ENCODE data around the gene VSNL1. TPM values are rescaled to one million over a fixed set of nuclear protein-coding genes. Genes with fewer than 3 reads are reported as not detected.

The VSNL1 gene
- total and polyA plus RNA-seq, 2 experiments from 2014 or later: 0.70 to 1.8 TPM

- Histone ChIP-seq H3K9ac (no peak overlapping the region), H3F3A (ENCODE audit: insufficient read depth) (peaks cover 8% of the 10 kb centered on the region; the same call in 1 of the 2 replicates), H3K4me1 (ENCODE audit: insufficient read depth) (peaks cover 11% of the 10 kb centered on the region), H4K20me1 (ENCODE audit: insufficient read depth) (no peaks in the 10 kb centered on the region), H2AFZ (no peak overlapping the region), H3K4me2 (ENCODE audit: unreplicated experiment) (no peak overlapping the region), H3K9me3 (ENCODE audit: low read depth) (no peaks in the 10 kb centered on the region), H3K4me3 (no peak overlapping the region), H3K36me3 (ENCODE audit: low read depth) (no peaks in the 10 kb centered on the region), H3K79me2 (ENCODE audit: insufficient read depth) (no peaks in the 10 kb centered on the region), H3K9me2 (ENCODE audit: insufficient read depth) (no peaks in the 10 kb centered on the region), H3K27ac (no peak overlapping the region), H3K27me3 (replicated peaks; ENCODE audit: insufficient read depth) (no peaks in the 10 kb centered on the region)
- 57 to 60% methylated on average over 3 of the region's 3 CpGs for WGBS, 2 experiments (ENCODE audit: low coverage in 1 of 2, low lambda C conversion rate in 2 of 2, missing lambda C conversion rate in 2 of 2)
- in situ Hi-C loops (cut with MboI): no loop called here
- peak; percentile 6 for DNase-seq
- no peak for TF ChIP-seq EZH2 (IDR thresholded peaks at IDR 0.05; ENCODE audit: insufficient read depth, poor library complexity, severe bottlenecking)
- TF ChIP-seq EZH2phosphoT487 (IDR thresholded peaks at IDR 0.05; ENCODE audit: insufficient read depth, low read depth): no peak
Measured at GRCh38 chr2:17573804-17574175, 33.3 kb downstream of the VSNL1 start.

- H3K4me2 ChIP-seq (ENCODE audit: unreplicated experiment): no peak overlapping the region
- H4K20me1 ChIP-seq (ENCODE audit: insufficient read depth): no peaks in the 10 kb centered on the region
- H3K9ac ChIP-seq: no peak overlapping the region
- H3K79me2 ChIP-seq (ENCODE audit: insufficient read depth): no peaks in the 10 kb centered on the region
- in situ Hi-C loops (cut with MboI): no loop called here
- TF ChIP-seq EZH2phosphoT487 (IDR thresholded peaks at IDR 0.05; ENCODE audit: insufficient read depth, low read depth) (no peak), EZH2 (IDR thresholded peaks at IDR 0.05; ENCODE audit: insufficient read depth, poor library complexity, severe bottlenecking) (no peak)
- peaks cover 11% of the 10 kb centered on the region for H3K4me1 ChIP-seq (ENCODE audit: insufficient read depth)
- no peak overlapping the region for H3K27ac ChIP-seq
- peaks cover 8% of the 10 kb centered on the region; the same call in 1 of the 2 replicates for H3F3A ChIP-seq (ENCODE audit: insufficient read depth)
- no peak overlapping the region for H3K4me3 ChIP-seq
- no peak for DNase-seq
- no peaks in the 10 kb centered on the region for H3K36me3 ChIP-seq (ENCODE audit: low read depth)
- 84 to 86% methylated on average over 3 of the region's 3 CpGs for WGBS, 2 experiments (ENCODE audit: low coverage in 1 of 2, low lambda C conversion rate in 2 of 2, missing lambda C conversion rate in 2 of 2)
- H3K9me2 ChIP-seq (ENCODE audit: insufficient read depth): no peaks in the 10 kb centered on the region
- H3K9me3 ChIP-seq (ENCODE audit: low read depth): no peaks in the 10 kb centered on the region
- H3K27me3 ChIP-seq (replicated peaks; ENCODE audit: insufficient read depth): no peaks in the 10 kb centered on the region
- no peak overlapping the region for H2AFZ ChIP-seq
Measured at GRCh38 chr2:17574406-17575073, 34.0 kb downstream of the VSNL1 start.

GRCh38 chr2:17576802-17577201, 36.3 kb downstream of the VSNL1 start:
- TF ChIP-seq EZH2 (IDR thresholded peaks at IDR 0.05; ENCODE audit: insufficient read depth, poor library complexity, severe bottlenecking): no peak
- no peak for DNase-seq
- Histone ChIP-seq H3K4me3 (no peak overlapping the region), H3K36me3 (ENCODE audit: low read depth) (no peaks in the 10 kb centered on the region), H3K9me3 (ENCODE audit: low read depth) (no peaks in the 10 kb centered on the region), H4K20me1 (ENCODE audit: insufficient read depth) (no peaks in the 10 kb centered on the region), H3K9me2 (ENCODE audit: insufficient read depth) (no peaks in the 10 kb centered on the region), H3K9ac (no peak overlapping the region), H3K4me2 (ENCODE audit: unreplicated experiment) (no peak overlapping the region), H3K4me1 (ENCODE audit: insufficient read depth) (peaks cover 11% of the 10 kb centered on the region), H3K27ac (no peak overlapping the region), H3K27me3 (replicated peaks; ENCODE audit: insufficient read depth) (no peaks in the 10 kb centered on the region), H2AFZ (no peak overlapping the region), H3K79me2 (ENCODE audit: insufficient read depth) (no peaks in the 10 kb centered on the region), H3F3A (ENCODE audit: insufficient read depth) (peaks cover 8% of the 10 kb centered on the region; the same call in 1 of the 2 replicates)
- WGBS, 2 experiments (ENCODE audit: low coverage in 1 of 2, low lambda C conversion rate in 2 of 2, missing lambda C conversion rate in 2 of 2): 89 to 96% methylated on average over 1 of the region's 1 CpG
- in situ Hi-C loops (cut with MboI): no loop called here

GRCh38 chr2:17578466-17578928, 38.0 kb downstream of the VSNL1 start:
- Histone ChIP-seq H3K4me2 (ENCODE audit: unreplicated experiment) (no peak overlapping the region), H3K9ac (no peak overlapping the region), H3K9me2 (ENCODE audit: insufficient read depth) (no peaks in the 10 kb centered on the region), H3K27ac (no peak overlapping the region), H3K4me1 (ENCODE audit: insufficient read depth) (peaks cover 12% of the 10 kb centered on the region), H3K79me2 (ENCODE audit: insufficient read depth) (no peaks in the 10 kb centered on the region), H3F3A (ENCODE audit: insufficient read depth) (peaks cover 13% of the 10 kb centered on the region; the same call in 1 of the 2 replicates), H3K27me3 (replicated peaks; ENCODE audit: insufficient read depth) (no peaks in the 10 kb centered on the region), H3K36me3 (ENCODE audit: low read depth) (no peaks in the 10 kb centered on the region), H4K20me1 (ENCODE audit: insufficient read depth) (no peaks in the 10 kb centered on the region), H3K4me3 (no peak overlapping the region), H2AFZ (no peak overlapping the region), H3K9me3 (ENCODE audit: low read depth) (no peaks in the 10 kb centered on the region)
- WGBS, 2 experiments (ENCODE audit: low coverage in 1 of 2, low lambda C conversion rate in 2 of 2, missing lambda C conversion rate in 2 of 2): 67 to 75% methylated on average over 5 of the region's 5 CpGs
- in situ Hi-C loops (cut with MboI): no loop called here
- TF ChIP-seq EZH2 (IDR thresholded peaks at IDR 0.05; ENCODE audit: insufficient read depth, poor library complexity, severe bottlenecking): no peak
- TF ChIP-seq EZH2phosphoT487 (IDR thresholded peaks at IDR 0.05; ENCODE audit: insufficient read depth, low read depth): no peak
- DNase-seq: no peak

Measured in GM23248 (cell line).